NCI-H2196 treated with DMSO at 0.1 percent for 48 hours (cell line): ENCODE measurements around the gene CDKL5.

ENCODE experiments used
- DNase-seq: peaks from one replicate; lab custom pipeline; 2025; ENCODE audit not compliant: unreplicated experiment; lab: John Stamatoyannopoulos, UW

The CDKL5 gene

DNA sequence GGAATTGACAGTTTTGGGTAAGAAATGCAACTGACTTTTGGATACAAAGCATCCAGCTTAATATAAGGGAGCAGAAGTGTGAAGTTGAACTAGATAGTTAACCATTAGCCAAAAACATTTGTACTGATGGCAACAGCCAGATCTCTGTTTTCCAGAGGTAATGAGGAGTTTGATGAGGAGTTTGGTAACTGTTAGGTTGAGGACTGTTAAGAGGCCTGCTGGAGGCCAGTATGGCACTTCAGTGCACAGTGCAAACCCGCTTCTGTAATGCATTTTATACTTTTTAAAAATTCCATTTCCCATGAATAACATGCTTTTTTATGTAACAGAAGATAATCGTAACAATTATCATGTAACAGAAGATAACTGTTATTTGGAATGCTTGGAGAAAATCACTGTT is 30.0 kb downstream of the CDKL5 start:
- DNase-seq = no peak

DNA sequence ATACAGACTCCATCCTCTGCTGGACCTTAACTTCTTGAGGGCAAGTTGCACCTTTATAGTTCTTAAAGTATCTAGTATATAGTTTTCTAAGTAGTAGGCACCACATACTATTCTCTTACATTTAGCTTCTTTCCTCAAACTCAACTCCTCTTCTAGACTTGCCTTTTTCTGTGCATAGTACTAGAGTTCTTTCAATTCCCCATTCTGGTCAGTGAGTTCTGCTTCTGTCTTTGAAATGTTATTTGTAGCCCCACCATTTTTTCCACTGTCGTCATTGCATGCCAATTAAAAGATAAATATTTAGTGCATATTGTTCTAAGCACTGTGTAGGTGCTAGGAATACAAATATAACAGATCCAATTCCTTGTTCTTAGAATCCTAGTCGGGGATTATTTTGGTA is 31.6 kb downstream of the CDKL5 start:
- no peak for DNase-seq

DNA sequence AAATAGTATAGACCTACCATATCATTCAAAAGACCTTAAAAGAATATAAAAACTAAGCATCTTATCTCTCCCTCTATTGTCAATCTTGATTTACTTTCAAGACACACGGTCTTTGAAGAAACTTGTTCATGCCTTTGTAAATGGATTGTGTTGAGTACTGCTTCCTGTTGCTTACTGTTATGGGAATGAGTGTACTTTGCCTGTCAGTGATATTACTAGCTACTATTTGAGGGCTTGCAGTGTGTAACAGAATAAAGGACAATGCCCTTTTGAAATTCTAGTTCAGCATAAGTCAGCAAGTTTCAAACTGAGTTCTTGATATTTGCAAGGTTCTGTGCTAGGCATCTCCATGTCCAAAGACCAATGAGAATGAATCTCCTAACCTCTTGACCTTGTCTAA is 36.0 kb downstream of the CDKL5 start:
- DNase-seq = no peak

DNA sequence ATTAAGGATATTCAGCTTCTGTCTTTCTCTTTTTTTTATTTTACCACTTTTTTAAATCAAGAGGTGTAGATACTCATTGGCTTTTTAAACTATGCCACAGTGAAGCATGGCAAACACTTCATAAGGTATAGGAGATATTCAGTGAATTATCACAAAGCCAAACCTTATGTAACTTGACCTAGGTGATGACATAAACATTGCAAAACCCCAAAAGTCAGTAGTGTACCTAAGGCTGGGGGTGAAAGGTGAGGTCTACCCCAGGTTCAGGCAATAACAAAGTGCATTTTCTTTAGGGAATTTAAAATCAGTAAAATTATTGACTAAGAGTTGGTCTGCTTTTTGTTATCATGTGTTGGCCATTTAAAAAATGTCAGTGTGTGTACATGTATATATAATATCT is 39.1 kb downstream of the CDKL5 start:
- DNase-seq = no peak

DNA sequence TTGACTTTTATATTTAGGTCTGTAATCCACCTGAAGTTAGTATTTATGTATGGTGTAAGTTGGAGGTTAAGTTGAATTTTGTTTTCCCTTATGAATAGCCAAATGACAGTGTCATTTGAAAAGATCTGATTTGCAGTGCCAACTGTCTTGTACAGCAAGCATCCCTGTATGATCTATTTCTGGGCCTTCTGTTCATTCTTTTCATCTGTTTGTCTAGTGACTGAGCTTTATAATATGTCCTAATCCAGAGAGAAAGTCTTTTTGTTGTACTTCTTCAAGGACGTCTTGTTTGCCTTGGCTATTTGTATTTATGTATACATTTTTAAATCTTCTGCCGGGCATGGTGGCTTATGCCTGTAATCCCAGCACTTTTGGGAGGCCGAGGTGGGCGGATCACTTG is 39.6 kb downstream of the CDKL5 start:
- no peak for DNase-seq

DNA sequence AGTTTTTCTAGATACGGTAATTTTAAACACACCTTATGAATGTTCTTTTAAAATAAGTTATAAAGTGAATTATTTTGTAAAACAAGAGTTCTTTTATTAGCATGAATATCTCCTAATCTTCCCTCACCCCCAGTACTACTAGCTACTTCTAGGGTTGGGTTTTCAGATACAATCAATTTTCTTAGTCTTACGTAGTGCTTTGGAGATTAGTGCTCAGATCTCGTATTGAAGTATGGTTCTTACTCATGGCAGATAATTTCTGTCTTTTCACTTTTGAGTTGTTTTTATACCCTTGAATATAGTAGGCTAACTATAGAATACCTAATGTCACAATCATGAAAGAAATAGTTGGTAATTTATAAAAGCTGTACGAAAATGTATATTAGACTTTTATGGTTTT is 43.2 kb downstream of the CDKL5 start:
- DNase-seq = no peak

DNA sequence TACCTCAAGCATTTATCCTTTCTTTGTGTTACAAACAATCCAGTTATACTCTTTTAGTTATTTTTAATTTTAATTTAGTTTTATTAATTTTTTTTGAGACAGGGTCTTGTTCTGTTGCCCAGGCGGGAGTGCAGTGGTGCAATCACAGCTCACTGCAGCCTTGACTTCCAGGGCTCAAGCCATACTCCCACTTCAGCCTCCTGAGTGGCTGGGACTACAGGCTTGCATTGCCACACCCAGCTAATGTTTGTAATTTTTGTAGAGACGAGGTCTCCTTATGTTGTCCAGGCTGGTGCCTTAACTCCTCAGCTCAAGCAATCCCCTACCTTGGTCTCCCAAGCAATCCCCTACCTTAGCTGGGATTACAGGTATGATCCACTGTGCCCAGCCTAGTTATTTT is 45.9 kb downstream of the CDKL5 start:
- no peak for DNase-seq

DNA sequence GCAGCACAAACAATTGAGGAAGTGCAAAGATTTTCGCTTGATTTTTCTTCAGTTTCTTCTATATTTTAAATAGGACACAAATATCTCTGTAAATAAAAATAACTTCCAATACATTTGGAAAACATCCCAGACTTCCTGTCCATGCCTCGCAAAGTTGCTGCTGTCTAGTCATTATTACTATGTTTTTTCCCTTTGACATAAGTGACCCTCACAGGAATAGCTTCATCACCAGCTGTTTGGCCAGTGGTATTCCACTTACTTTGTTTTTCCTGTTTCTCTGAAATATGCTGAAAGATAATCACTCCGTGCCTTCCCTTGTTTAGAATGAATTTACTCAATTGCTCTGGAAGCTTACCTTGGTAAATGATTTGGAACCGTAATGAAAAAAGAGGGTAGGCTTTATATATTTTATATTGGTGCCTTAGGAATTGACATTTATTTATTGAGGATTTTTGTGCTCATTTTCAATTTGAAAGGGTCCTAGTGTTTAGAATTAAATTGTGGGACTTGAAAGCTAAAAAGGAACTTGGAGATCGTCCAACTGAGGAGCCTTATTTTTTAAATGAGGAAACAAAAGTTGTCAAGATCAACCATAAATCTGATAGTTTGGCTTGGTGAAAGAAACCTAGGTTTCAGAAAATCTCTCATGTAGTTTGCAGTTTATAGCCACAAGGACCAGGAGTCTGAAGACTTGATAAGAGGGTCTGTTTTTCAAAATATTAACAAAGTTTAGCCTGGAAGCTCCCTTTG is 65.6 kb downstream of the CDKL5 start:
- DNase-seq = no peak

DNA sequence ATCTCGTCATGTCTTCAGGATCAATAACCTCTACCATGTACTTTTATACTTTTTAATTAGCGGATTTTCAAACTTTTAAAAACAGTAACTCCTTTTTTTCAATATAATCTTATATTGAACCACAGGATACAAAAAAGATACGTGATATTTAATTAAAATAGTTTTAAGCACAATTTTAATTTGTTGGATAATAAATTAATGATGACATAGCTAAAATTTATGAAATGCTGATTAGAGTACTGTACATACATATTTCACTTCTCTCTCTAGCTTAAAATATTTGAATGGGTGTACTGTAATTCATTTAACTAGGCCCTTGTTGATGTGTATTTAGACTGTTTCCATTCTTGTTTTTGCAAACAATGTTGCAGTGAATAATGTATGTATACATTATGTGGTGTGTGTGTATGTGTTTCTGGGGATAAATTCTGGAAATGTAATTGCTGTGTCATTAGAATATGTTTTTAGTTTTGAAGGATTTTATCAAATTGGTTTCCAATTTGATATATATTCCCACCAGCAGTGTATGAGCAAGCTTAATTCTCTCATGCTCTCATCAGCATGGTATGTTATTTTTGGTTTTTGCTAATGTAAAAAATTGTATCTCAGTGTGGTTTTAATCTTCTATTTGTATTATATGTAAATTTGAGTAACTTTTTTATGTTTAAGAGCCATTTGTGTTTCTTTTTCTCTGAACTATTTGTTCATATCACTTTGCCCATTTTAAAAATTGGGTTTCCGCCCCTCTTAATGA is 66.4 kb downstream of the CDKL5 start:
- no peak for DNase-seq

DNA sequence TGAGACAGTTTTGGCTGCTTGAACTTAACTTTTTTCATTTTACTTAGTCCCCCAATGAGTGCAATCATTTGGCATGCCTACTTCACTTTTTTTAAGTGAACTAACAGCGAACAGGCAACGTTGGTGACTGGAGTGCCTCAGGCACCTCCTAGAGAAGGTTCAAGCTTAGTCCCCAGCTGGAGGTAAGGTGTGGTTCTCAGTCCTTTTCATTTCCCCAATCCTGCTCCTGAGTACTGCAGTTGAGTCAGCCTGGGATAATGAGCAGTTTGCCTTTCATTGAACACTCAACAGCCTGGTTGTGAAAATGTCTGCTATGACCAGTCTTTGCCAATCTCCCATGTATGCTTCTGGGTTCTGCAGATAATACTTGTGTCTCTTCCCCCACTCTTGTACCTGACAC is 109.5 kb downstream of the CDKL5 start:
- no peak for DNase-seq

DNA sequence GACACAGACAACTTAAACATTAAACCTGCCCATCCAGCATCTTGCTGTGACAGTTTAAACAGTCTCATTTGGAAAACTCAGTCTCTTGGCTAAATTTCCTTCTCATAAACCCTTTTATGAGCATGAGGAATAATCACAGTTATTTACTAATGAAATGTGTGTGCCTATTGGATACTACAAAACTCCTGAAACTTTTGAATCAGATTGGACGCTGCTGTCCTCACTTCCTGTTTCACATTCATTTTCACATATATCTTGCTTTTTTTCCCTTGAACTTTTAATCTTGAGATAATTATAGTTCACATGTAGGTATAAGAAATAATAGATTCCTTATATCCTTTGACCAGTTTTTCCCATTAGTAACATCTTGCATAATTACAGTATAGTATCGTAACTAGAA is 111.7 kb downstream of the CDKL5 start:
- no peak for DNase-seq

DNA sequence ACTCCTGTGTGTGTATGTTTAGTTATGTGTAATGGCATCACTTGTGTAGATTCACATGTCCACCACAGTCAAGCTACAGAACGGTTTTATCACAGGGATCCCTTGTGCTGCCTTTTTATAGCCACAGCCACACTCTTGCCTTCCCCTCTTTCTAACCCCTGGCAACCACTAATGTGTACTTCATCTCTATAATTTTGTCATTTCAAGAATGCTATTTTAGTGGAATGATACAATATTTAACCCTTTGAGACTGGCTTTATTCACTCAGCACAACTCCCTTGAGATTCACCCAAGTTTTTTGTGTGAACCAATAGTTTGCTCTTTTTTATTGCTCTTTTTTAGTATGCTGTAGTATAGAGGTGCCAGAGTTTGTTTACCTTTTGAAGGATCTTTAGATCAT is 112.1 kb downstream of the CDKL5 start:
- no peak for DNase-seq

DNA sequence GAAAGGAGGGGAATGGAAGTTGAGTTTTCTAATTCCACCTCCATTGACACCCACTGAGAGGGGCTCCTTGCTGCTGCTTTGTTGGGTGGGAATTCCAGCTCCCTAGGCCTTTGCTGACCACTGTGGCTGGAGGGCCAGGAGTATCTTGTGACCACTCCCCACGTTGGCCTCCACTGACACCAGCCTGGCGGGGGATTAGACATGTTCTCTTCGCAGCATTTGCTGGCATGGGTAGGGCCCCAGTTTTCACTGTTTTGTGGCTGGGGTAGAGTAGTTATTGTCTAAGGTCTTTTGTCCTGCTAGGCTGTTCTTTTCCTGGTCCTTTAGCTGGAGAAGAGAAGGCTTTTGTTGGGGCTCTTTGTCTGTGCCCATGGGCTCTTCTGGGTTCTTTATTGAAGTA is 116.7 kb downstream of the CDKL5 start:
- DNase-seq = no peak

DNA sequence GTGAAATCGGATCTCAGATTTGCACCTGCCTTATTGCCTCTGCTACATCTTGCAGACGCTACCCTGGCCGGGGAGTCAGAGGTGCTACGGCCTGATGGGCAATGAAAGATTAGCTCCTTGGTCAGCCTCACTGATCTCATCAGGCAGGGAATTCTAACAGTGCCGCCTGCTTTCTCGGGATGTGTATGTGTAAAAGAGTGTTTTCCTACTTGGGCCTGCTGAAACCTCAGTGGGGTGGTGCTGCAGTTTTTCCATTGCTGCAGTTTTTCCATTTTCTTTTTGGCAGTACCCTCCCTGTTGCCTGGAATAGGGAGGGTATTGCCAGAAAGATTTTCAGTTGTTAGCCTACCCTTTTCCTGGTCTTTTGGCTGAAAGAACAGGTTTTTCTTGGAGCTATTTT is 117.5 kb downstream of the CDKL5 start:
- DNase-seq = no peak

DNA sequence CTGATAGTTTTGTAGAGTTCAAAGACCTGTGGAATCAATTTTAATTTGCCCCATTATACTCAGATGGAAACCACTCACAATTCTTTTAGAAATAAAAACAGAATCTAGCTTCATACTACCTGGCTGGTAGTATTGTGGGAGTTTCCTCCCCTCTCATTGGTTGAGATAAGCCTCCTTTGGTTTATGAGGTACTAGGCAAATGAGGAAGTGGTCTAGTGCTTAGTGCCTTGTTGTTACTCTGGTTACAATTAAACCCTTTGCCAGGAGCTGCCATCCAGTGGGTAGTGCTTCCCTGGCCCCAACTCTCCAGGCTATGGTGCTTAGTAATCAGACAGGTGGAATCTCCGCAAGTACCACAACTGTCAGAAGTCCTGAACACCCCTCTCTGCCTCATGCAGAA is 118.3 kb downstream of the CDKL5 start:
- DNase-seq = no peak

DNA sequence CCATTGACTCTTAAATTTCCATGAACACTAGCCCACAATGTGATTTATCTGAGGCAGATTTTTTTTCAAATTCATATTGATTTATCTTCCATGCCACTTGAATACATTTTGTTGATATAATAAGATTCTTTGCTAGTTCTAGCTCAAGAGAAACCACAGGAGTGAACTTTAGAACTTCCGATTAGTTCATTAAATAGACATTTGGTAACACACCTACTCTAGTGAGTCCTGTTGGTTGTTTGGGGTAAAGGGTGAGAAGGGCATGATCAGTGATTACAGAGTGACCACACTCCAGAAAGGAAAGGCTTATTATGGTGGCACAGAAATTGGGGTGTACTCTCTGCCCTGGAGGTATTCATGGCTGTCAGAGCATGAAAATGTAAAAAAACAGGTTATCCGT is 120.4 kb downstream of the CDKL5 start:
- DNase-seq = no peak

DNA sequence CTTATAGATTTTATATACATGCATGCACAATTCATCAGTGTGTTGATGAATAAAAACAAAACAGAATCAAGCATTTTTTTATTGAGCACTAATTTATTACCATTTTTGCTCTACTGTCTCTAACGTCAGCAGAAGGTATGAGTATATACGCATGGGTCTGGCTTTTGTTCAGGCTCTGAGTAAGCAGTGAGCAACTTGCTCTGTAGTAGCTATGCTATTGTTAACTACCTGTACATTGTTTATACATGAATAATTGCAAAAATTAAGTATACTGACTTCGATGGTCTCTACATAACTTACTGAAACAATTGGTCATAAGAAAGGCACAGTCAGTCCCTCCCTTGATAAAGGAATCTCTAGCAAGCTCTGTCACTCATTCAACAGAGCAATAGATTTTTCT is 123.6 kb downstream of the CDKL5 start:
- no peak for DNase-seq

DNA sequence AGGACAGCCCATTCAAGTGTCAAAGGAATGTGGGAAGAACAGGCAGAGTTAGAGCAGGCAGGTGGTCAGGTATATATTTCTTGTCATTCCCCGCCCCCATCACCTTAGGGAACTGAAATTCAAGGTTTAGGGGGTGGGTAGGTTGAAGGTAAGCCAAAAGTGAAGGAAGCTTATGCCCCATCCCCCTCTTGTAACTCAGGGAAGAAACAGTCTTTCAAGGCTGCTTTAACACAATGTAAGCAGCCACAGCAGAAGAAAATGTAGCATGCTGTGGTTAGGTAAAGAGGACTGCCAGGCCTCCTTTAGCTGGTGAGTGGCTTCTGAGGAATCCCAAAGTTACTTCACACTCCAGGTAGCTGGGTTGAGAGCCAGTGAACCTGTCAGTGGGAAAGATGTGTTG is 124.2 kb downstream of the CDKL5 start:
- no peak for DNase-seq

DNA sequence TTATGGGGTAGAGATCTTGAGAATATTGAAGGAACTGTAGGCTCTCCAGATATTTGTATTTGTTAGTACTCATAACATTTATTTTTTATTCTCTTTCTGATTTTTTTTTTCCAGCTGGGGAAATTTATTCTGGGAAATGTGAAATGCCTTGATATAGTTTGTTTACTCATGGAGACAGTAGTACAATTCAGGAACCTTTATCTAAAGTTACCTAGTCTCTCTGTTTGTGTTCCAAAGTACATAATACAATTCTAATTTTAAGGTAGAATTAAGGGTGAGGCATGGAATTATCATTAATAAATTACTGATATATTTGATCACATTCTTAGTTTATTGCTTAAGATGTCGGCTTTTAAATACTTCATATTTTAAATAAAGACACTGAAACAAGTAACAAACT is 132.5 kb downstream of the CDKL5 start:
- DNase-seq = no peak

DNA sequence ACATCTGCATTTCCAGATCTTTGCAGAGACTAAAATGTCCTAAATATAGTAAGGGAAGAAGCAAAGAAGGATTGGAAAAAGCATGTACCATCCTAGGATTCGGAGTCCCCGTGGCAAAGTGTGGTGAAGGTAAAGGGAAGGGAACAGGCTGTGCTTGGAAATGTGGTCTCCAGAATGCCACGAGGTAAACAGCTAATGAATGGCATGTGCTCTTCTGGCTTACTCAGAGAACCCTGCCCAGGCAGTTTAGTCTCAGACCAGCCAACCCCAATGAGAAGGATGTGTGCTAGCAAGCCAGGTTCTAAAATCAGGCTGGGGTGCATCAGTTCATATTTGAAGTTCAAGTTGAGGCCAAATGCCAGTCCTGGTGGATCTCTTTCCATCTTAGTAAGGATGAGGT is 133.4 kb downstream of the CDKL5 start:
- DNase-seq = no peak

DNA sequence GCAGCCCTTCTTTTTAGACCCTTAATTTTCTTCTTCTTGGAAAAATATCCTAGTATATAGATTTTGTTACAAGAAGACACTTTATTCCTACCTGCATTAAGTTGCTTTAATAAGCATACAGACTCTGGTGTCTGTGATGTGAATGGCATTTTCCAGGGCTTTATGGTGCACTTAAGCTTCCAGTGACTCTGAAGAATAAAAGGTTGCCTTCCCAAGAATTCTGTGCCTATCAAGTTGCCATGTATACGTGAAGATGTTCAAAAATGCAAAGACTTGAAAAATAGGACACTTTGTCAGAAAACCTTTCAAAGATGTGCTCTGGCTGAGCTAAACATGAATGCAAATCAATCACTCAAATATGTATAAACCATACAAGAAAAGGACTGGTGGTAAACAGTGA is 135.6 kb downstream of the CDKL5 start:
- DNase-seq = no peak

DNA sequence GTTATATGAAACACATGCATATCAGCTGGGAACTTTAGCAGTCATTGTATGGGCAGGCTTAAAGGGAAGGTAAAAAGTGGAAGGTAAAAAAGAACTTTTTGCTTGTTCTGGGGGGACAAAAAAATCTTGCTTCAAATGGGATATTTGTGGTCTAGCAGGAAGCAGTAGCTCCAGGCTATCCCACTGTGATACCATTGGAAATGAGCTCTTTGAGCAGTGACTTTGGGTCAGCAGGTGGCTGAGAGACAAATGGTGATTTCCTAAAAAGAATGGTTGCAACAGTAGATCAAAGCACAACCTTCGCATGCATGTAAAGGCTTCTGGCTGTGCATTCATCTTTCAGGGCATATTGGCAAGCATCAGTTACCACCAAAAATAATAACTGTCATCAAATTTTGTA is 140.3 kb downstream of the CDKL5 start:
- DNase-seq = no peak

DNA sequence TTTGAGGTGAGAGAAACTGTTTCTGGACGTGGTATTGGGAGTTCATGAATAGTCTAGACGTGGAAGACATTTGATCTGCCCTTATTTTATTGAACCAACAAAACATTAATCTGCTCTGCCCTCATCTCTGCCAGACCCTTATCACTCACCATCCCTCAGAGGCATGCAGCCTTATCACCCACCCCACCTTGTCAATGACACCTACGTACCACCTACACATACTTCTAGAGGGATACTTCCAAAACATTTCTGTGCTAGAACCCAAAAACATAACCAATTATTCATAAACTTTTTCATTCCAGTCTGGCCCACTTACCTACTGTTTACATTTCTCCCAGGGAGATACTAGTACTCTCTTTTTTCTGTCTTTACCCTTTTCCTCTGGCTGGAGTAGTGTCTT is 141.3 kb downstream of the CDKL5 start:
- DNase-seq = no peak
